HCT116 (cell line): ENCODE results near the gene CCDC142. TPM values are rescaled to one million over a fixed set of nuclear protein-coding genes. Genes with fewer than 3 reads are reported as not detected.

ENCODE experiments used
- ATAC-seq: fragments of 200-7000 bp; cut with Tn5 transposase; 2 replicates; pipeline ENCODE4 v1.9.1; 2020; ENCODE audit warnings: mild to moderate bottlenecking, moderate library complexity
- BruUV-seq: library from RNA; stranded (reverse); fragments of 400-500 nt; replicated peaks from 2 replicates; lab custom pipeline; 2021; lab: Mats Ljungman, UMichigan
- CTCF ChIA-PET: fragments of 300-600 bp; sonication (Branson Sonifier 250); formaldehyde crosslinking; loops from one replicate; lab custom pipeline; 2021; ENCODE audit warnings: antibody characterized with exemption; lab: Charles Lee
- POLR2A ChIA-PET: fragments of 300-600, 350-600 bp; sonication (Branson Sonifier 250); formaldehyde crosslinking; loops from one replicate; lab custom pipeline; 2021; ENCODE audit warnings: antibody characterized with exemption; lab: Charles Lee
- RAD21 ChIA-PET, 2 experiments: fragments of 300-600 bp; sonication (Branson Sonifier 250); formaldehyde crosslinking; loops; one replicate each; lab custom pipeline; 2023; ENCODE audit warnings: low total read pairs in 2 of 2; ENCODE audit not compliant: uncharacterized antibody in 2 of 2, unreplicated experiment in 2 of 2, low non-redundant PET in 1 of 2; lab: Charles Lee
- DNase-seq: peaks from one replicate; pipeline ENCODE4 v3.0.0-alpha.2; 2010; ENCODE audit warnings: low read depth, low spot score
- H2AFZ ChIP-seq: fragments of 200-600 bp; shearing (Covaris generic), sonication (generic); 2 replicates; pipeline ENCODE4 v1.6.1; 2017; ENCODE audit warnings: low read depth, mixed run types, mixed read lengths, antibody characterized with exemption, low read length; ENCODE audit not compliant: poor library complexity, severe bottlenecking
- H3K27ac ChIP-seq: 2 replicates; pipeline ENCODE4 v1.5.1; 2012; ENCODE audit warnings: low read depth, low read length
- H3K27me3 ChIP-seq: fragments of 200-600 bp; sonication (generic); 2 replicates; pipeline ENCODE4 v1.6.1; 2016; ENCODE audit warnings: mixed run types, low read length, mixed read lengths; ENCODE audit not compliant: insufficient read depth
- H3K36me3 ChIP-seq, 2 experiments: fragments of 200-500 bp in 1 of 2; fragments of 200-600 bp in 1 of 2; sonication (Bioruptor generic) in 1 of 2; sonication (generic) in 1 of 2; 2 replicates each; pipeline versions ENCODE4 v1.5.1 to v1.6.1; 2014 to 2016; ENCODE audit warnings: low read length in 2 of 2, inconsistent platforms in 1 of 2, mixed read lengths in 1 of 2, mixed run types in 1 of 2; ENCODE audit not compliant: insufficient read depth in 2 of 2, control insufficient read depth in 1 of 2
- H3K4me1 ChIP-seq, 2 experiments: fragments of 200-600 bp in 1 of 2; sonication (generic) in 1 of 2; 2 replicates each; pipeline versions ENCODE4 v1.5.1 to v1.6.1; 2012 to 2017; ENCODE audit warnings: low read length in 2 of 2, inconsistent platforms in 1 of 2, mild to moderate bottlenecking in 1 of 2, mixed read lengths in 1 of 2, mixed run types in 1 of 2, moderate library complexity in 1 of 2; ENCODE audit not compliant: insufficient read depth in 2 of 2, control insufficient read depth in 1 of 2
- H3K4me2 ChIP-seq: fragments of 200-600 bp; sonication (generic); 2 replicates; pipeline ENCODE4 v1.6.1; 2017; ENCODE audit warnings: mixed run types, low read length, mixed read lengths
- H3K4me3 ChIP-seq, 2 experiments: fragments of 200-600 bp in 1 of 2; sonication (generic) in 1 of 2; replicated peaks in 1 of 2; 2 replicates each; pipeline ENCODE4 v1.5.1; 2011 to 2016; ENCODE audit warnings: low read length in 2 of 2, control low read depth in 1 of 2, low read depth in 1 of 2, mild to moderate bottlenecking in 1 of 2, mixed read lengths in 1 of 2, mixed run types in 1 of 2
- H3K79me2 ChIP-seq: fragments of 200-600 bp; sonication (generic); 2 replicates; pipeline ENCODE4 v1.6.1; 2017; ENCODE audit warnings: mild to moderate bottlenecking, mixed run types, low read length, moderate library complexity, mixed read lengths; ENCODE audit not compliant: insufficient read depth
- H3K9ac ChIP-seq: fragments of 200-600 bp; sonication (generic); 2 replicates; pipeline ENCODE4 v1.6.1; 2016; ENCODE audit warnings: low read length, mixed read lengths
- H3K9me2 ChIP-seq: fragments of 200-600 bp; sonication (generic), shearing (Covaris generic); 2 replicates; pipeline ENCODE4 v1.6.1; 2017; ENCODE audit warnings: mixed run types, mild to moderate bottlenecking, moderate library complexity; ENCODE audit not compliant: insufficient read depth
- H3K9me3 ChIP-seq, 2 experiments: fragments of 200-500 bp in 1 of 2; fragments of 200-600 bp in 1 of 2; sonication (Bioruptor generic) in 1 of 2; sonication (generic) in 1 of 2; 2 replicates each; pipeline ENCODE4 v1.6.1; 2014 to 2017; ENCODE audit warnings: low read length in 2 of 2, mixed read lengths in 2 of 2, inconsistent platforms in 1 of 2, low read depth in 1 of 2, mild to moderate bottlenecking in 1 of 2, mixed run types in 1 of 2, moderate library complexity in 1 of 2; ENCODE audit not compliant: control insufficient read depth in 1 of 2, insufficient read depth in 1 of 2
- H4K20me1 ChIP-seq: fragments of 200-600 bp; sonication (generic), shearing (Covaris generic); 2 replicates; pipeline ENCODE4 v1.6.1; 2017; ENCODE audit warnings: mixed run types, mild to moderate bottlenecking, moderate library complexity; ENCODE audit not compliant: insufficient read depth
- CEBPB ChIP-seq: IDR thresholded peaks from 2 replicates; pipeline ENCODE4 v1.6.1; 2012; ENCODE audit warnings: low read depth
- EGR1 ChIP-seq: IDR thresholded peaks from 2 replicates; pipeline ENCODE4 v1.6.1; 2012; ENCODE audit warnings: low read depth
- MAX ChIP-seq: IDR thresholded peaks from 2 replicates; pipeline ENCODE4 v1.6.1; 2012
- RAD21 ChIP-seq: IDR thresholded peaks from 2 replicates; pipeline ENCODE4 v1.6.1; 2012; ENCODE audit warnings: low read depth, mild to moderate bottlenecking
- REST ChIP-seq: IDR thresholded peaks from 2 replicates; pipeline ENCODE4 v1.6.1; 2012; ENCODE audit warnings: low read depth
- SRF ChIP-seq: IDR thresholded peaks from 2 replicates; pipeline ENCODE4 v1.6.1; 2012; ENCODE audit warnings: low read depth
- YY1 ChIP-seq: IDR thresholded peaks from 2 replicates; pipeline ENCODE4 v1.6.1; 2011; ENCODE audit warnings: low read length, low read depth, moderate library complexity, mild to moderate bottlenecking; ENCODE audit not compliant: insufficient replicate concordance; ENCODE audit errors: extremely low read depth
- ZBTB33 ChIP-seq: IDR thresholded peaks from 2 replicates; pipeline ENCODE4 v1.6.1; 2011; ENCODE audit warnings: mild to moderate bottlenecking, low read length, moderate library complexity; ENCODE audit not compliant: insufficient replicate concordance; ENCODE audit errors: extremely low read depth
- ZFX ChIP-seq: fragments of 450-650 bp; IDR thresholded peaks from 2 replicates; pipeline ENCODE4 v1.6.1; 2017
- ZNF274 ChIP-seq: fragments of 200-500 bp; sonication (Bioruptor generic); IDR thresholded peaks from 2 replicates; pipeline ENCODE4 v1.6.1; 2014; ENCODE audit warnings: mild to moderate bottlenecking, low read depth, low read length, inconsistent platforms
- intact Hi-C: fragments of 100-400 bp; cut with micrococcal nuclease; formaldehyde crosslinking; loops from 2 replicates; pipeline ENCODE4 v1.10.0; 2022
- total RNA-seq: library from RNA; stranded (reverse); gene quantifications from one replicate; pipeline ENCODE4 v1.2.1, GENCODE V29; 2021; ENCODE audit not compliant: unreplicated experiment

Gene CCDC142
- total RNA-seq, 1 experiment from 2014 or later: 15.0 TPM

- no peak overlapping the region for H3K9ac ChIP-seq
- ChIA-PET RAD21 (no interaction called here), POLR2A (interaction anchor here (1.1 kb wide), 1 partner anchor 41 kb away, joined by 3 read pairs; no protein-coding TSS in a partner anchor)
These were observed 6.1 kb upstream of the CCDC142 start for GRCh38 chr2:74488643-74489481.

GRCh38 chr2:74486141-74486540 lies 3.3 kb upstream of the CCDC142 start:
- Histone ChIP-seq H3K9ac (no peak overlapping the region), H3K27me3 (no peaks in the 10 kb centered on the region), H3K4me3 (no peak overlapping the region), H3K9me3 (no peaks in the 10 kb centered on the region), H3K36me3 (peaks cover 4 to 6% of the 10 kb centered on the region in 2 experiments; a peak in 3 of 4 replicates), H2AFZ (no peak overlapping the region), H3K4me2 (no peak overlapping the region), H3K4me1 (peaks cover 12 to 25% of the 10 kb centered on the region in 2 experiments), H3K9me2 (no peaks in the 10 kb centered on the region), H3K79me2 (peaks cover 18% of the 10 kb centered on the region), H3K27ac (no peak overlapping the region), H4K20me1 (no peaks in the 10 kb centered on the region)
- ATAC-seq (no peak), DNase-seq (no peak)
- ChIA-PET RAD21 (no interaction called here), CTCF (no interaction called here), POLR2A (no interaction called here)
- no TSS peak for BruUV-seq
- intact Hi-C loops: no loop called here
- TF ChIP-seq REST (no peak), YY1 (no peak), ZNF274 (no peak), RAD21 (no peak), SRF (no peak), ZBTB33 (no peak)

More at GRCh38 chr2:74488643-74489481, 6.1 kb upstream of the CCDC142 start:
- CTCF ChIA-PET: no interaction called here
- H4K20me1 ChIP-seq: no peaks in the 10 kb centered on the region
- intact Hi-C loops: no loop called here
- H3K4me2 ChIP-seq: no peak overlapping the region
- H2AFZ ChIP-seq: no peak overlapping the region
- H3K4me3 ChIP-seq: no peak overlapping the region
- TF ChIP-seq EGR1 (no peak), CEBPB (no peak), MAX (no peak), ZFX (no peak), ZNF274 (no peak)
- no peak overlapping the region for H3K27ac ChIP-seq
- H3K36me3 ChIP-seq: peaks cover 8 to 17% of the 10 kb centered on the region in 2 experiments; a peak in 3 of 4 replicates
- ATAC-seq: peak; percentile 55; the same call in 1 of the 2 replicates
- H3K9me3 ChIP-seq: no peaks in the 10 kb centered on the region
- no TSS peak for BruUV-seq
- no peaks in the 10 kb centered on the region for H3K27me3 ChIP-seq
- no peaks in the 10 kb centered on the region for H3K9me2 ChIP-seq
- peaks cover 3% of the 10 kb centered on the region for H3K79me2 ChIP-seq
- H3K4me1 ChIP-seq: peaks cover 4 to 12% of the 10 kb centered on the region in 2 experiments; a peak in 2 of 4 replicates
- DNase-seq: no peak
